Astrocyte (in vitro differentiated cells and primary cell): Measurements from ENCODE around the gene PPP6C.
"Not testable (repeated sequence)": the region's sequence is repeated elsewhere in the genome, so short reads cannot be mapped to it uniquely, and the experiment has no call there.

Experiments
- CTCF ChIP-seq: IDR thresholded peaks from 2 replicates; pipeline ENCODE4 v1.5.1; 2011; ENCODE audit warnings: low read depth, mild to moderate bottlenecking, inconsistent platforms, low read length, moderate library complexity; ENCODE audit not compliant: insufficient read depth
- EZH2 ChIP-seq: IDR thresholded peaks from 2 replicates; pipeline ENCODE4 v1.6.1; 2012; ENCODE audit warnings: mild to moderate bottlenecking, low read length, inconsistent platforms; ENCODE audit not compliant: insufficient read depth

DNA sequence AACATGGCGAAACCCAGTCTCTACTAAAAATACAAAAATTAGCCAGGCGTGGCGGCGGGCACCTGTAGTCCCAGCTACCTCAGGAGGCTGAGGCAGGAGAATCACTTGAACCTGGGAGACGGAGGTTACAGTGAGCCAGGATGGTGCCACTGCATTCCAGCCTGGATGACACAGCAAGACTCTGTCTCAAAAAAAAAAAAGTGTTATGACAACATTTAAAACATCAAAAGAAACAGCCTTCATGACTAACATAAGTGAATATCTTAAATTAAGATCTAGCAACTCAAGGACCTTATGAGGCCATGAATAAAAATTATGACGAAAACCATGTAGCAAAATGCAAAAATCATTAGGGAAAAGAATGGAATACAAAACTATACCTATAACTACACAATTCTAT, 26.7 kb downstream of the PPP6C start:
- TF ChIP-seq CTCF, EZH2: not testable (repeated sequence)
